K562 (cell line): ENCODE measurements around the gene VEGFB. TPM values are rescaled to one million over a fixed set of nuclear protein-coding genes. Genes with fewer than 3 reads are reported as not detected.

ENCODE experiments used
- SIN3B ChIP-seq: fragments of 450-650 bp; IDR thresholded peaks from 2 replicates; pipeline ENCODE4 v1.6.1; 2017; ENCODE audit warnings: low read depth, mild to moderate bottlenecking, moderate library complexity
- THRAP3 ChIP-seq: fragments of 450-650 bp; IDR thresholded peaks from 2 replicates; pipeline ENCODE4 v1.6.1; 2016; ENCODE audit warnings: mild to moderate bottlenecking, inconsistent platforms, borderline replicate concordance
- WHSC1 ChIP-seq: IDR thresholded peaks from one replicate; pipeline ENCODE4 v1.6.1; 2012; ENCODE audit warnings: low read length, control low read depth, inconsistent platforms
- ZBTB40 ChIP-seq, 2 experiments: fragments of 450-650 bp in 1 of 2; sonication (generic) in 1 of 2; formaldehyde crosslinking in 1 of 2; IDR thresholded peaks; 2 replicates each; pipeline versions ENCODE4 v1.7.1 to v1.9.0; 2016 to 2022; ENCODE audit warnings: inconsistent platforms in 1 of 2, mild to moderate bottlenecking in 1 of 2, missing genetic modification reagents in 1 of 2
- ZBTB49 ChIP-seq: sonication (generic); formaldehyde crosslinking; IDR thresholded peaks from 2 replicates; pipeline ENCODE4 v1.8.0; 2022; ENCODE audit warnings: missing genetic modification reagents, mild to moderate bottlenecking, borderline replicate concordance
- ZNF143 ChIP-seq: sonication (generic); formaldehyde crosslinking; IDR thresholded peaks from 2 replicates; pipeline ENCODE4 v1.9.0; 2022; ENCODE audit warnings: mild to moderate bottlenecking, missing genetic modification reagents
- ZNF280B ChIP-seq: fragments of 250-450 bp; sonication (Bioruptor Pico); IDR thresholded peaks from 2 replicates; pipeline ENCODE4 v1.5.1; 2021; ENCODE audit warnings: mild to moderate bottlenecking
- ZNF3 ChIP-seq: fragments of 250-450 bp; sonication (Bioruptor Pico); IDR thresholded peaks from 2 replicates; pipeline ENCODE4 v1.5.0; 2021; ENCODE audit warnings: mild to moderate bottlenecking, moderate library complexity
- ZNF639 ChIP-seq, 2 experiments: fragments of 200-800 bp in 1 of 2; sonication (Bioruptor generic) in 1 of 2; sonication (generic) in 1 of 2; formaldehyde crosslinking in 1 of 2; IDR thresholded peaks in 1 of 2; conservative IDR thresholded peaks in 1 of 2; 2 replicates each; pipeline versions ENCODE4 v1.5.0 to v1.6.1; 2016 to 2020; ENCODE audit warnings: missing compliant biosample characterization in 1 of 2, missing genetic modification characterization in 1 of 2, missing genetic modification reagents in 1 of 2
- ZNF696 ChIP-seq: fragments of 250-450 bp; sonication (Bioruptor Pico); conservative IDR thresholded peaks from 2 replicates; pipeline ENCODE4 v1.4.0; 2020; ENCODE audit warnings: mild to moderate bottlenecking, moderate library complexity
- polyA plus RNA-seq, 8 experiments: library from polyadenylated mRNA; depleted of rRNA in 4 of 8; stranded (reverse) in 5 of 8; unstranded in 3 of 8; fragments of >200 nt; fragmentation: Nextera tagmentation in 2 of 8; fragmentation: Illumina TruSeq in 1 of 8; extraction: Ambion mirVana in 2 of 8; extraction: Trizol in 1 of 8; gene quantifications; 2 replicates each; pipeline versions ENCODE4 v1.2.1 to v1.2.3, GENCODE V29; 2011 to 2014; ENCODE audit warnings: inconsistent platforms in 1 of 8, missing spikeins in 1 of 8
- total RNA-seq, 7 experiments: library from RNA; depleted of rRNA in 6 of 7; stranded (reverse); fragments of >200 nt in 6 of 7; fragmentation: Illumina TruSeq in 2 of 7; extraction: Trizol in 2 of 7; gene quantifications; 2 replicates each; pipeline versions ENCODE4 v1.2.1 to v1.2.3, GENCODE V29; 2011 to 2021; ENCODE audit warnings: low replicate concordance in 1 of 7

VEGFB gene
- total and polyA plus RNA-seq, 9 of the 15 experiments (the other 6 are each of a cell fraction or from before 2014, with no cell fraction given), result 11.0 to 83.4 (median 25.7) TPM

GRCh38 chr11:64246871-64247728 is 12.7 kb downstream of the VEGFB start, which contains the start of gene PPP1R14B (continued):
- no peak for TF ChIP-seq ZNF280B
- TF ChIP-seq ZNF3, result no peak
- no peak for TF ChIP-seq SIN3B
- peak in 1 of 2 experiments; percentile 89; a peak in 2 of 4 replicates for TF ChIP-seq ZNF639 (CRISPR knock-in tag; conservative IDR thresholded peaks at IDR 0.05 in 1 of 2, IDR thresholded peaks at IDR 0.05 in 1 of 2)
- TF ChIP-seq WHSC1, result no peak
- no peak for TF ChIP-seq ZBTB49 (CRISPR knock-in tag)
- no peak for TF ChIP-seq ZNF696 (CRISPR knock-in tag)
- peak; percentile 78 for TF ChIP-seq ZBTB40 (IDR thresholded peaks at IDR 0.05)
- TF ChIP-seq ZBTB40 (CRISPR knock-in tag; IDR thresholded peaks at IDR 0.05), result no peak
- no peak for TF ChIP-seq THRAP3
- TF ChIP-seq ZNF143 (CRISPR knock-in tag), result peak; percentile 91
